ENCODE measurements around the gene HES7.

DNA sequence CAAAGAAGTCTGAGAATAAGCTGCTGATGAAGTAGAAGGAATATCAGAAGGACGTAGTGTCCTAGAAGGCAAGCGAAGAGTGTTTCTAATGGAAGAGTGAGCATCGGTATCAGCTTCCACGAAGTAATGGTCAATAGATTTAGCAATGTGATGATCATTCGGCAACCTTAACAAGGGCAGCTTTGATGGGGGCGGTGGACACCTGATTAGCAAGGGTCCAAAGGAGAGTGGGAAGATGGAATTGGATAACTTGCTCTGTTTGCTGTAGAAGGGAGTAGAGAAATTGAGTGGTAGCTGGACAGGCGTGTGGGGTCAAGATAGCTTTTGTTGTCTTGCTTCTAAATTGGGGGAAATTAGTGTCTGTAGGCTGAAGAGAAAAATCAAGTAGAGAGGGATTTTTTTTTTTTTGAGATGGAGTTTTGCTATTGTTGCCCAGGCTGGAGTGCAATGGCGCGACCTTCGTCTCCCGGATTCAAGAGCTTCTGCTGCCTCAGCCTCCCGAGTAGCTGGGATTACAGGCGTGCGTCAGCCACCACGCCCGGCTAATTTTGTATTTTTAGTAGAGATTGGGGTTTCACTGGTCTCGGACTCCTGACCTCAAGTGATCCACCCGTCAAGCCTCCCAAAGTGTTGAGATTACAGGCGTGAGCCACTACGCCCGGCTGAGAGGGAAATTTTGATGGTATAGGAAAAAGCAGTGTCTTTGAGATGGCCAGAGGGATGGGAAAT lies 13.9 kb upstream of the HES7 start:
- TF ChIP-seq, protein P1, sequence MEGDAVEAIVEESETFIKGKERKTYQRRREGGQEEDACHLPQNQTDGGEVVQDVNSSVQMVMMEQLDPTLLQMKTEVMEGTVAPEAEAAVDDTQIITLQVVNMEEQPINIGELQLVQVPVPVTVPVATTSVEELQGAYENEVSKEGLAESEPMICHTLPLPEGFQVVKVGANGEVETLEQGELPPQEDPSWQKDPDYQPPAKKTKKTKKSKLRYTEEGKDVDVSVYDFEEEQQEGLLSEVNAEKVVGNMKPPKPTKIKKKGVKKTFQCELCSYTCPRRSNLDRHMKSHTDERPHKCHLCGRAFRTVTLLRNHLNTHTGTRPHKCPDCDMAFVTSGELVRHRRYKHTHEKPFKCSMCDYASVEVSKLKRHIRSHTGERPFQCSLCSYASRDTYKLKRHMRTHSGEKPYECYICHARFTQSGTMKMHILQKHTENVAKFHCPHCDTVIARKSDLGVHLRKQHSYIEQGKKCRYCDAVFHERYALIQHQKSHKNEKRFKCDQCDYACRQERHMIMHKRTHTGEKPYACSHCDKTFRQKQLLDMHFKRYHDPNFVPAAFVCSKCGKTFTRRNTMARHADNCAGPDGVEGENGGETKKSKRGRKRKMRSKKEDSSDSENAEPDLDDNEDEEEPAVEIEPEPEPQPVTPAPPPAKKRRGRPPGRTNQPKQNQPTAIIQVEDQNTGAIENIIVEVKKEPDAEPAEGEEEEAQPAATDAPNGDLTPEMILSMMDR (IDR thresholded peaks at IDR 0.05) = no peak
- TF ChIP-seq EP300 (IDR thresholded peaks at IDR 0.05) (no peak), POLR2AphosphoS5 (IDR thresholded peaks at IDR 0.05) (no peak), POLR2A (IDR thresholded peaks at IDR 0.05) (no peak)

Data from stomach (tissue), 4 donors.